ENCODE data around the gene ATP6V0D1. TPM values are rescaled to one million over a fixed set of nuclear protein-coding genes. Genes with fewer than 3 reads are reported as not detected.

ATP6V0D1 gene
- total RNA-seq, 2 donors from 2014 or later: 53.7 to 102 TPM

- Histone ChIP-seq H3K27ac (no peak overlapping the region), H3K9me3 (no peaks in the 10 kb centered on the region), H3K27me3 (no peaks in the 10 kb centered on the region), H3K4me3 (no peak overlapping the region), H3K36me3 (replicated peaks in 1 of 2; ENCODE audit: insufficient read depth in 1 of 2, low read depth in 2 of 2) (no peaks in the 10 kb centered on the region), H3K4me1 (peaks cover 75% of the 10 kb centered on the region)
- 33 to 72% methylated on average over 1 to 4 of the region's 4 CpGs for WGBS, 2 donors
- DNase-seq (no peak), ATAC-seq (no peak)
- TF ChIP-seq, protein P1, sequence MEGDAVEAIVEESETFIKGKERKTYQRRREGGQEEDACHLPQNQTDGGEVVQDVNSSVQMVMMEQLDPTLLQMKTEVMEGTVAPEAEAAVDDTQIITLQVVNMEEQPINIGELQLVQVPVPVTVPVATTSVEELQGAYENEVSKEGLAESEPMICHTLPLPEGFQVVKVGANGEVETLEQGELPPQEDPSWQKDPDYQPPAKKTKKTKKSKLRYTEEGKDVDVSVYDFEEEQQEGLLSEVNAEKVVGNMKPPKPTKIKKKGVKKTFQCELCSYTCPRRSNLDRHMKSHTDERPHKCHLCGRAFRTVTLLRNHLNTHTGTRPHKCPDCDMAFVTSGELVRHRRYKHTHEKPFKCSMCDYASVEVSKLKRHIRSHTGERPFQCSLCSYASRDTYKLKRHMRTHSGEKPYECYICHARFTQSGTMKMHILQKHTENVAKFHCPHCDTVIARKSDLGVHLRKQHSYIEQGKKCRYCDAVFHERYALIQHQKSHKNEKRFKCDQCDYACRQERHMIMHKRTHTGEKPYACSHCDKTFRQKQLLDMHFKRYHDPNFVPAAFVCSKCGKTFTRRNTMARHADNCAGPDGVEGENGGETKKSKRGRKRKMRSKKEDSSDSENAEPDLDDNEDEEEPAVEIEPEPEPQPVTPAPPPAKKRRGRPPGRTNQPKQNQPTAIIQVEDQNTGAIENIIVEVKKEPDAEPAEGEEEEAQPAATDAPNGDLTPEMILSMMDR (IDR thresholded peaks at IDR 0.05): no peak
- TF ChIP-seq POLR2A (IDR thresholded peaks at IDR 0.05): no peak
- intact Hi-C loops (cut with DNase I): no loop called here
Measured at GRCh38 chr16:67463691-67464090, 17.3 kb downstream of the ATP6V0D1 start.

GRCh38 chr16:67463059-67463458 is 17.9 kb downstream of the ATP6V0D1 start:
- Histone ChIP-seq H3K27me3 (no peaks in the 10 kb centered on the region), H3K4me3 (no peak overlapping the region), H3K4me1 (peaks cover 78% of the 10 kb centered on the region), H3K9me3 (no peaks in the 10 kb centered on the region), H3K36me3 (replicated peaks in 1 of 2; ENCODE audit: insufficient read depth in 1 of 2, low read depth in 2 of 2) (no peaks in the 10 kb centered on the region), H3K27ac (peak overlapping the region in 2 of 4 donors; percentile 86 to 94)
- DNase-seq (no peak), ATAC-seq (no peak)
- TF ChIP-seq, protein P1 (IDR thresholded peaks at IDR 0.05): no peak
- no peak for TF ChIP-seq POLR2A (IDR thresholded peaks at IDR 0.05)
- WGBS, 2 donors: 79% methylated on average over 5 of the region's 5 CpGs
- intact Hi-C loops (cut with DNase I): no loop called here

DNA sequence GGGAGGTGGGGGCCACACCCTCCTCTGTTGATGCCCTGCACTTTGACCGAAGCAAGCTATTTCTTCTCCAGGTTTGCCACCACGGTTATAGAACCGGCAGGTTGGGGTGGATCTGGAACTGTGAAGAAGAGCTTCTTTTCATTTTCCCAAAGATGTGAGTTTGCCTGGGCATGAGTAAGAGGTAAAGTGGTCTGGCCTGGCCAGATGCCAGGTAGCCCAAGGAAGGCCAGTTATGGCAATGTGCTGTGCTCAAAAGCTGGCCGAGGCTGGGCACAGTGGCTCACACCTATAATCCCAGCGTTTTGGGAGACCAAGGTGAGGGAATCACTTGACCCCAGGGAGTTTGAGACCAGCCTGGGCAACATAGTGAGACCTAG is 18.7 kb downstream of the ATP6V0D1 start:
- H3K4me1 ChIP-seq: peaks cover 86% of the 10 kb centered on the region
- TF ChIP-seq POLR2A (IDR thresholded peaks at IDR 0.05): no peak
- TF ChIP-seq, protein P1 (IDR thresholded peaks at IDR 0.05): no peak
- no peaks in the 10 kb centered on the region for H3K36me3 ChIP-seq (replicated peaks in 1 of 2; ENCODE audit: insufficient read depth in 1 of 2, low read depth in 2 of 2)
- intact Hi-C loops (cut with DNase I): no loop called here
- H3K27me3 ChIP-seq: no peaks in the 10 kb centered on the region
- H3K4me3 ChIP-seq: no peak overlapping the region
- no peak for DNase-seq
- ATAC-seq: no peak
- peak overlapping the region in 3 of 4 donors; percentile 86 to 96 (median 94) for H3K27ac ChIP-seq
- no peaks in the 10 kb centered on the region for H3K9me3 ChIP-seq
- WGBS, 2 donors: 58 to 79% methylated on average over 2 to 5 of the region's 5 CpGs

- ATAC-seq (peak; percentile 35), DNase-seq (peak; percentile 56 to 80 (median 68))
- Histone ChIP-seq H3K27ac (peak overlapping the region; percentile 40 to 96 (median 90)), H3K4me3 (no peak overlapping the region), H3K4me1 (peaks cover 91% of the 10 kb centered on the region), H3K9me3 (no peaks in the 10 kb centered on the region), H3K36me3 (replicated peaks in 1 of 2; ENCODE audit: insufficient read depth in 1 of 2, low read depth in 2 of 2) (no peaks in the 10 kb centered on the region), H3K27me3 (no peaks in the 10 kb centered on the region)
- intact Hi-C loops (cut with DNase I): no loop called here
- TF ChIP-seq POLR2A (IDR thresholded peaks at IDR 0.05): no peak
- TF ChIP-seq, protein P1 (IDR thresholded peaks at IDR 0.05): no peak
- 17 to 45% methylated on average over 1 to 6 of the region's 8 CpGs for WGBS, 2 donors
Measured at GRCh38 chr16:67461600-67462278, 19.2 kb downstream of the ATP6V0D1 start.

GRCh38 chr16:67460961-67461360 is 20.0 kb downstream of the ATP6V0D1 start:
- WGBS, 2 donors: 56 to 86% methylated on average over 1 to 2 of the region's 2 CpGs
- no peak overlapping the region for H3K4me3 ChIP-seq
- intact Hi-C loops (cut with DNase I): no loop called here
- TF ChIP-seq, protein P1 (IDR thresholded peaks at IDR 0.05): no peak
- TF ChIP-seq POLR2A (IDR thresholded peaks at IDR 0.05): no peak
- DNase-seq (no peak), ATAC-seq (no peak)
- no peaks in the 10 kb centered on the region for H3K27me3 ChIP-seq
- no peaks in the 10 kb centered on the region for H3K9me3 ChIP-seq
- H3K27ac ChIP-seq: peak overlapping the region in 3 of 4 donors; percentile 86 to 96 (median 94)
- H3K36me3 ChIP-seq (replicated peaks in 1 of 2; ENCODE audit: insufficient read depth in 1 of 2, low read depth in 2 of 2): no peaks in the 10 kb centered on the region
- H3K4me1 ChIP-seq: peaks cover 97% of the 10 kb centered on the region
